GM21528 (cell line): ENCODE data around the gene ITIH2.

Experiments used
- ATAC-seq: cut with Tn5 transposase; IDR thresholded peaks from one replicate; pipeline ENCODE4 v1.9.1; 2021; ENCODE audit warnings: mild to moderate bottlenecking, moderate library complexity; ENCODE audit not compliant: unreplicated experiment, low FRiP score

ITIH2 gene

GRCh38 chr10:7789390-7789789 lies 86.3 kb downstream of the ITIH2 start:
- no peak for ATAC-seq

- ATAC-seq = no peak
Measured at GRCh38 chr10:7792541-7792940, 89.4 kb downstream of the ITIH2 start.

GRCh38 chr10:7794251-7795026 lies 91.3 kb downstream of the ITIH2 start:
- ATAC-seq = no peak

GRCh38 chr10:7795605-7796004 lies 92.5 kb downstream of the ITIH2 start:
- no peak for ATAC-seq

- ATAC-seq = no peak
Measured at GRCh38 chr10:7797582-7797981, 94.5 kb downstream of the ITIH2 start.
